HL-60/S4 (cell line): ENCODE data around the gene PTPN14.
"Not testable (repeated sequence)": the region's sequence is repeated elsewhere in the genome, so short reads cannot be mapped to it uniquely, and the experiment has no call there.

Experiments
- in situ Hi-C: fragments of 300-500 bp; cut with MboI; formaldehyde crosslinking; loops from 2 replicates; pipeline ENCODE4 v1.14.3; 2022; ENCODE audit warnings: low sequenced_read_pairs

The PTPN14 gene

DNA sequence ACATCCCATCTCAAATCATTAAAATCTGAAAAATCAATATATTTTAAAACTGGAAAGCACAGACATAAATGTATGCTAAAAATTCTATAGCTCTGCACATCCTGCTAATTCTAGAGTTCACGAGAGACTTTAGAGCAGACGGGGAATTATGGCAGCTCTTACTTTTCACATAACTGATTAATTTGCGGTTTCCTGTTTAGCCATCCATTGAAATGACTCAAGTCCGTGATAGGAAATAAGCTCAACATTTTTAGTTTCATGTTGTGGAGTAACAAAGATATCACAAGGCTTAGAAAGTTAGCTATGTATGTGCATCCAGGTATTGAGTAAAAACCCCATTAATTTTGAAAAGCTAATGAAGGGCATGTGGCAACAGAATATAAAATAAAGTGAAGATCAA is 147.2 kb downstream of the PTPN14 start:
- in situ Hi-C loops, result no loop called here

DNA sequence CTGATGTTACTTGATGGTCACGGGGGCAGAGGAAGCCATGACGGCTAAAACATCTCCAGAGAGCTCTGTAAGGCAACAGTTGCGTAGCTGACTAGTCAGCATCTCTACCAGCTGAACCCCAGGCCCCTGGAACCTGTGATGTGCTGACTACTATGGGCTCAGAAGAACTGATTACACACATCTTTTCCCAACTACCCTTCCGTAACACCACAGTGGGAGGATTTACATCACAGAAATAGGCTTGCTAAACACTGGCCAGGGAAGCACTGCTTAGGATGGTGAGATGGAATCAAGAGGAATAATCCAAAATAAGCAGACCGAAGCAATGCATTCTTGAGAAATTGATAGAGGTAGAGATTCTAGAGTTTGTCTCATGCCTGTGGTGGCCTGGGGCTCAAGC is 148.0 kb downstream of the PTPN14 start:
- in situ Hi-C loops, result no loop called here

DNA sequence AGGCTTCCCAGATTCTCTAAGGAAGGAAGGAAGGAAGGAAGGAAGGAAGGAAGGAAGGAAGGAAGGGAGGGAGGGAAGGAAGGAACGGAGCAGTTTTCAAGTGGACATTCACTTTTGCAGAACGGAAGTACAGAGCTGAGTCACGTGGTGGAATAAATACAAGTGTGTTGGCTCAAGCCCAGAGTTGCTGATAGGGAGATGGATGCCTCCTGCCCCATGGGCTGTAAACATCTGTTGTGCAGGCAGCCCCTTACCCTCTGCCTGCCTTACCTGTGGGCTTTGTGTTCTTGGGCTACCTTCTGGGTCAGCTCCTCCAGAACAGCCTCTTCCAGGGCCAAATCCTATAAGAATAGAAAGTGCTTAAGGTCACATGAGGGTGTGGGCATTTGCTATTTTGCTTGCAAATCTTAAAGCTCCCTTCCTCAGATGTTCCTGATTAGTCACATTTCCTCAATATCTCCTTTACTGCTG is 148.8 kb downstream of the PTPN14 start:
- in situ Hi-C loops, result no loop called here

DNA sequence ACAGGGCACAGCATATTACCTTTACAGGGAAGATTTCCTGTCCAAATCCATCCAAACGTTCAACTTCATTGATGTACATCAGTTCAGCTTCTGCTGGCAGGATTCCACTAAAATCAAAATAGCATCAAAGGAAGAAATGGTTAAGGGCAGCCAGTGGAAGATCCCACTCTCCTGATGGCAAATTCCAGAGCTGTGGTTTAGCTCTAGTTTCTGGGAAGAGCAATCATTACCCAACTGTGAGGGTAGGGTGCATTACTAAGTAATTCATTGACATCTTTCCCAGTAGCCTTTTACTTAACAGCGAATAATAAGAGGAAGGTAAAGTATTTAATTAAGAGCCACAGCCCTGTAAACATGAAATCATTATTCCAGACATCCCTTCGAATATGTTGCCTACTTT is 149.7 kb downstream of the PTPN14 start:
- in situ Hi-C loops, result no loop called here

DNA sequence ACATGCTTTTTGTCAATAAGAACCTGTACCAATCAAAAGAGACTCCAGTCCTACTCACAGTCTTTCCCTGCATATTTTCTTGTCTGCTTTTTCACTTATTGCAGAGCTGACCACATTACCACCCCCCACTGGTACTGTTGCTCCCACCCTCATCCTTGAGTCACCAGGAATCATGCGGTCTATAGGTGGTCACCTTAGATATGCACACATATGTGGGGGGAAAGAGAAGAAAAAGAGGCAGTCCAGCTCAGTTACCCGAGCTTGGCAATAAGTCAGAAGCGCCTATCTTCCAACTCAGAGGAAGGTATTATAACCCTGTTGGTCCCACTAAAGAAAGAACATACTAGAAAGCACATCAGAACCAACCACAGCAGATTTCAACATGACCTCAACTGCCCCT is 151.3 kb downstream of the PTPN14 start:
- in situ Hi-C loops, result no loop called here

DNA sequence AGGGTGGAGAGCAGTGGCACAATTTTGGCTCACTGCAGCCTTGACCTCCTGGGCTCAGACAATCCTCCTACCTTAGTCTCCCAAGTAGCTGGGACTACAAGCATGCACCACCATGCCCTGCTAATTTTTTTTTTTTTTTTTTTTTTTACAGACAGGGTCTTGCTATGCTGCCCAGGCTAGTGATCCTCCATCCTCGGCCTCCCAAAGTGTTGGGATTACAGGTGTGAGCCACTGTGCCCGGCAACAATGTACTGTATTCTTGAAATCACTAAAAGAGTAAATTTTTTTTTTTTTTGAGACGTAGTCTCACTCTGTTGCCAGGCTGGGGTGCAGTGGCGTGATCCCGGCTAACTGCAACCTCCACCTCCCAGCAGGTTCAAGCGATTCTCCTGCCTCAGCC is 152.9 kb downstream of the PTPN14 start:
- in situ Hi-C loops, result no loop called here

DNA sequence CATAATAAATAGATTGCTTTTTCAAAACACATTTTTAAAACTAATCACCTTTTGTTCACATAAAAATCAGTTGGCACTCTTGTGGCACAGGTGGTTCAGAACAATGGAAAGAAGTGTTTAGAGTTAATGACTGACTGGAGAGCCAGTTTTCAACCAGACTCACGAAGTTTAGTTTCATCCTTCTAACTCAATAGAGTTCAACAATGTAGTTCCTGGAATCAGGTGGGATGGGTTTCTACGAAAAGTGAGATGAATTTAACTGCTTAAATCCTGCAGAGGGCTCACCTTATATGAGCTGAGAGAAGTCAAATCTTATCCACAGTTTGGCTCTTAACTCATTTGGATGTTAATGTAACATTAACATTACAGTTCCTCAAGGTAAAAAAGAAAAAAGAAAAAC is 153.9 kb downstream of the PTPN14 start:
- in situ Hi-C loops, result no loop called here

DNA sequence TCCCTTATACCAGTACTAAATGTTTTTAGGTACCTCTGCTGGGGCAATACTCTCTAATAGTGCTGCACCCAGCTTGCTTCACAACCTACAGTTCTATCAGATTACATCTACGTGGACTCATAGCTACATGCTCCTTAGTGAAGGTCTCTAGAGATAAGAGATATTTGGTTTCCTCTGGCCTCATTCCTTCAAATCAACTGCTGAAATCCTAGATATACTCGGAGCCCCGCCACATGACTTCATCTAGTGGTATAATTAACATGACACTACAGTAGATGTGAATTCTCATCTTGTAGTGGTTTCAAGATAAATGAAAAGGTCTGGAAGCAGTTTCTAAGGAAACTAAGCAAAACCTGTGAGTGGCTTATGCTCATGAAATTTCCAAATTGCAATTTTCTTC is 155.1 kb downstream of the PTPN14 start:
- in situ Hi-C loops, result no loop called here

DNA sequence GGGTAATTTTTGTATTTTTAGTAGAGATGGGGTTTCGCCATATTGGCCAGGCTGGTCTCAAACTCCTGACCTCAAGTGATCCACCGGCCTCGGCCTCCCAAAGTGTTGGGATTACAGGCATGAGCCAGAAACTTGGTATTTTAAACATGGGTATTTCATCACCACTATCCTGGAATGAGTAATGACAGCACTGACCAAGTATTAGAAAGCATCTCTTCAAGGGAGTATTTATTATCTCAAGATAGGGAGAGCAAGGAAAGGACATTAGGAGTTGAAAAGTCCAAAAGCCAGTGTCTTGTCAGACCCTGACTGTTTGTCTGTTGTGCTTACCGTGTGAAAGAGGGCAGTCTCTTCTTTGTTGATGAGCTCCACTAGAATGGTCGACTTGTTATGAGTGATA is 156.8 kb downstream of the PTPN14 start:
- in situ Hi-C loops, result not testable (repeated sequence)

DNA sequence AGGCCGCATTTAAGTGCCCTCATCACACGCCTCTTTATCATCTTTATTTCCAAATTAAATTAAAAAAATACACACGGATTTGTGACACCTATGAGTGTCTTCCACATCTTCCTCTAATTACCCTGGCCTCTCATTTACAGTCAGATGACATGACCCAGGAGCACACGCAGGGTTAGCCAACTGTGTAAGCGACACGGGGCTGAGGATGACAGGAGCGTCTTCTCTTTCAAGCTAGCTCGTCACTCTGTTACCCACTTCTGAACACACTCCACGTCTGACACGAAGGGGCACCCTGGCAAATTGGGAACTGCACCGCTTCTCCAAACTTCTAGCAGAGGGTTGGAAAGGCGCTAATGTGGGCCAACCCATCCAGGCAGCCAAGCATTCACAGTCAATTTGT is 158.3 kb downstream of the PTPN14 start:
- in situ Hi-C loops, result no loop called here

DNA sequence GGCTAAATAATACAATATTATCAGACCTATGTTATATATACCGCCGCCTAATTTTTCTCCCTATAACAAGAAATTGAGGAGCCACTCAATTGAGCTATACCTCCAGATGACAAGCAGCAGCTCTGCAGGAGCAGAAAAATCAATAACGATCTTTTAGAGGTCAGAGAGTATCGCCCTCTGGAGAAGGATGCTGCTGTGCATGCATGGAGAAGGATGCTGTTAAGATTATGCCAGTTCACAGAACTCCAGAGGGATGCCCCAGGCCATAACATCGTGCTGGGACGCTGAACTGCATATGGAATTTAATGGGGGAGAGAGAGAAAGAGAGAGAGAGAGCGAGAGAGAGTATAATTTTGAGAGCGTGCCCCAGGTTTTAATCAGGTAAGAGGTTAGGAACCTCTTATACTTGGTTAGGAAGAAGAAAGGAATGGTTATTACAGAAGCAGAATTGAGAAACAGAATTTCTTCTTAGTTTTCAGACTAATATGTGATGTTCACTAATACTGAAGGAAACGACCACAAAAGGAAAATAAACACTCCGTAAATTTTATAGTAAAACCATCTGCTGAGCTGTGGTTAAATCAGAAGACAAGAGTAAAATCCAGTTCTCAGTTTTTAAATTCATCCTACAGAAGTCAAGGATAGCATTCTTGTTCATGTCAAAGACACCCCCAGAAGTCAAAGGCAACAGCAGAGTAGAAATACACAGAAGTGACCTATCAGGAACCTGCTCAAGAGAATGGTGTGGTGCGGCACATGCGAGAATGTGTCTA is 159.3 kb downstream of the PTPN14 start:
- in situ Hi-C loops, result no loop called here

DNA sequence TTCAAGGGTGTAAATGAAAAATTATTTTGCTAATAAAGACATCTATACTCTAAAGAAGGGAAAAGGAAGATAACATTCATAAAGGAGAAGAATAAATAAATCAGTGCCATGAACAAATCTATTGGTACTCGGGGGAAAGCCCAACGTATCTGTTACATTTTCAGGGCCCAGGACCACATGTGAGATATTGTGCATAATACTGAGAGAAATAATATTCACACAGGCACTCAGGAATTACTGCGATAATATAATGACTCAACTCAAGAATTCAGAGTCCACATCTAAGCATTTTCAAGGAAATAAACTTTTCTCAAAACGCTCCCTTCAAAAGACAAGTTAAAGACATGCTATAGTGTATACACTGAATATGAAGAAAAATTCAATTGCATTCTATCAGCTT is 161.7 kb downstream of the PTPN14 start:
- in situ Hi-C loops, result no loop called here

DNA sequence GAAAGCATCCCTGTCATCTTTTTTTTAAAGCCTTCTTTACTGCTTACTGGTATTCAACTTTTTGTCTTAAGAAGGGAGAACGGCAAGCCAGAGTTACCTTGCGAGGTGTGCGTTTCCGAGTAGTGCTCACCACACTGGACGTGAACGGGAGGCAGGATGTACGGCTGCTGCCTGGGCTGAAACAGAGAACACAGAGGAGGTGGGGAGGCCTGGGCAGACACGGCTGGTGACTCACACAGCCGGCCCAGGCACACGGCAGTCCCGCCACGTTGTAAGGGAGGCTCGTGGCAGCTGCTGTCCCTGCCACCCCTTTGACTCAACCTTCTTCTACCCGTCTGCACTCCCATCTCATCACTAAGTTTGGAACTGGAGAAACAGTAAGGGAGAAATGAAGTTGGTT is 164.7 kb downstream of the PTPN14 start:
- in situ Hi-C loops, result no loop called here

DNA sequence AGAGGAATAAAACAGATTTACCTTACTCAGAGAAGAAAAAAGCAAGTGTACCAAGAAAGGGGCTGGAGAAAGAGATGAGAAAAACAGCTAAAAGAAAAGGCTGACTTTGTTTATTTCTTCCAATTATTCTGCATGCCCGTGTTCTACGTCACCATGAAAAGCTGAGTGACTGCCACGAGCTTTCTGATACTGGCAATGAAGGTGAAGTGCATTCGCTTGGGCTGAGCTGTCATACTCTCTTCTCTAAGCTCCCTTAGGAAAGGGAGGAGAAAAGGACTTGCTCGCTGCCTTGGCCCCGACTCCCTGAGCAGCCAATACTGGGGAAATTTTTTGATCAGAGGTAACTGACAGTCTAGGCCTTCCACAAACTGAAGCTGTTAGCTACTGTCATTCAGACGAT is 165.1 kb downstream of the PTPN14 start:
- in situ Hi-C loops, result no loop called here

DNA sequence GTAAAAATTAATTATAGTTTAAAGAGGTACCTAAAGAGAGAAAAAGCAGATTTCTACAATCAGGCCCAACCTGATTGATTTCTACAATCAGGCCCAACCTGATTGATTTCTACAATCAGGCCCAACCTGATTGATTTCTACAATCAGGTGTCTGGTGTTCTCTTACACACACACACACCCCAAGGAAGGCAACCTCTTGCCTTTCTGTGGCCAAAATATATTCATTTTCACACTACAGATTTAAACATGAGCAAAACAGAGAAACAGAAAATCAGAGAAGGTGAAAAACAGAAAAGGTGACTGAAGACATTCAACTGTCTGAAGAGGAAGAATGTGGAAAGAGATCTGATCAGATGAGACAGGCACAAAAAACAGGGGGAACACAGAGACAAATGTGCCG is 166.0 kb downstream of the PTPN14 start:
- in situ Hi-C loops, result no loop called here

DNA sequence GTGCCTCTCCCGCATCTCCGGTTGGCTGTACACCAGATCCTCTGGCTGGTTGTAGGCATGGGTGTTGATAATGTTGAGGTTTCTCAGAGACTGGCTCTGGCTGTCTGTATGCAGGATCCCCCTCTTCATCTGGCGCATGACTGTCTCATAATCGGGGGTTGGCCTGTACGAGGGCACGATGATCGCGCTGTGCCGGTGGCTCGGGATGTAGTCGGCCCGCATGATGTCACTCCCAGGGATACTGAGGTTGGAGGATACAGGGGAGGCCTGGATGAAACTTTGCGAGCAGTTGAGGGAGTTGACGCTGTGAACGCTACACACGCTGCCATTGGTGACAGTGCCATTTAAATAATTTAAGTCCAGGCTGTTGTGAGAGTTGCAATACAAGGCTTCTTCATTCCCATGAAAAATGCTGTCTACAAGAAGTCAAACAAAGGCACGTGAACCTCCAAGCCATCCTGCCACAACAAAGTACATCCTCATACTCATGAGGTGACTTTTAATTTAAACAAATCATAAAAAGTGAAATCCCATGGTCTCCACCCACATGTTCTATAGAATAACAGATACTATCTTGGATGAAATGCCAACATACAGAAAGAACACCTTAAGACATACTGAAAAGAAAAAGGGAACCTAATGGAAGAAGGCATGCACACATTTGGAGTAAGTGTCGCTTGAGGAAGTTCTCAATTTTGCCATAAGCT is 166.9 kb downstream of the PTPN14 start:
- in situ Hi-C loops, result no loop called here

DNA sequence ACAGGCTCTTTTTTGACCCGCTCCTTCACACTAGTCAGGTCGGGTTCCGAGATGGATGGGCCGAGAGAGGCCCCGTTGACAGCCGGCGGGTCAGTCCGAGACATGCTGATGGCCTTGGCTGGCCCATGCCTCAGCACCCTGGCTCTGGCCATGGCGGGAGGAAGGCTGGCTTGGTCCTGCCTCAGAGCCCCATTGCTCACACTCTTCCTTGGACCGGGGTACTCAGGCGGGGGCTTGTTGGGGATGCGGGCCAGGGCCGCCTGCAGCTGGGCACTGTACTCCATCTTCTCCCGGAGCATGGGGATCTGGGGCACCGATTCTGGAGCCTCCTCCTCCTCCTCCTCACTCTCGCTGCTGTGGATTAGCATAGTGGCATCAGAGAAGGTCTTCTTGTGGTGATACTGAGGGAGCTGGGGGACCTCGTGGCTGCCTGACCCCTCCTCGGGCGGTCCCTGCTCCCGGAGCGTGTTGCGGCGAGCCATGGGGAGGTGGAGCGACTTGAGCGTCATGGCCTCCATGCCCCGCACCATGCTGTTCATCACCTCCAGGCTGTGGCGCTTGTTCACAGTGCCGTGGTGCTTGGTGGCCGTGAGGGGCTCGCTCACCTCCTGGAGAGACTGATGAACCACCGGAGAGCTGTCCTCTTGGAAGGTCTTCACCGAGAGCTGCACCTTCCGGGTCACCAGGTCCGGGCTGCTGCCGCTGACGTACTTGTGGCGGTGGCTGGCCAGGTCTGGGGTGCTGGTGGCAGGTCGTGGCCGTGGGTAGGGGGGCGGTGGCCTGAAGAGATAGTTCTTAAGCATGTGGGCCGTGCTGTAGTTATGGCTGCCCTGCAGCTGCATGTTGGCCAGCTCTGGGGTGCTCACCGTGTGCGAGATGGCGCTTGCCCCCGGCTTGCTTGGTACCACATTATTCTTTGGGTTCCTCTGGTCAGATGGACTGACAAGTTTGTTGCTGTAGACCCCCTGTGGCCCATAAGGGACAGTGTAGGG is 167.7 kb downstream of the PTPN14 start:
- in situ Hi-C loops, result no loop called here

DNA sequence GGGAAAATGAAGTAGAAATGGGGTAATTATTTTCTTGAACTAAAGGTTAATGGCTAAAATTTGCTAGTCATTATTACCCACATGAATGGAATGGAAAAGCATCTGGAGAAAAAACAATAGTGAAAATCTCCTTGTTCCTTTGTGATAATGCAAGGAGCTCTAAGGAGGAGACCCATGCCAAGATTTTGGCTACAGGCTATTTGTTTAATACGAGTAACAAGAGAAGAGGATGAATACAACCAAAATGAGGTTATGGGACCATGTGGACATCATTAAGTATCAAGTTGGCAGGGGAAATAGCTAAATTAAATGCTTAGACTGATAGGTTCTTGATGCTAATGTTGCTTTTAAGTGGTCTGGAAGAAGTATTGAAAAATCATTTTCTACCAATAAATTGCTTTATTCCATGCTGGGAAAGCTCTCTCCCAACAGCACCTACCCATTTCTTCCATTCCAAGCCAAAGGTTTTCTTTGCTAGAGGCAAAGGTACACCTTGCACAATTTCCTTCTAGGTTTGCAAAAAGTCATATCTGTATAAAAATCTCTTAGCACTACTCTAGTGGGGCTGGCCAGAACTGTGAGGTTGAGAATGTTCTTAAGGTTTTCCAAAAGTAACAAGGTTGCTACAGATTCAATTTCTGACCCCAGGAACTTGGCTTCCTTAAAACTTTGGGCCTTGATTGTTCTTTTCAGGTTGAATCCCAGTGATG is 170.3 kb downstream of the PTPN14 start:
- in situ Hi-C loops, result no loop called here

DNA sequence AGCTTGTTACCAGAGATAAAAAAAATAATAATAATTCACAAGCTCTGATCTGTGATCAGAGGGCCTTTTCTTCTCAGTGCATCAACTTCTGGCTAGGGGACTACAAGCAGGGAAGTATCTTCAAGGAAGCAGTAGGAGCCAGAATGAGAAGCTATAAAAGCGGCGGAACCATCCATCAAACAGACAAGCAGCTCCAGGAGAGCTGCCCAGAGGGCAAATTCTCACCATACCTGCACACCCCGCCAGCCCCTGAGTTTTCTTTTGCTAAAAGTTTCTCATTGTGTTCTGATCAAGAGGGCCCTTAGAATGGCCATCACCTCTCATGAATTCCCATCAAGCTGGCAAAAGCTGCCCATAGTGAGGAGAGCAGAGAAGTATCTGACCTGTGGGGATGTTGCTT is 171.0 kb downstream of the PTPN14 start:
- in situ Hi-C loops, result no loop called here

DNA sequence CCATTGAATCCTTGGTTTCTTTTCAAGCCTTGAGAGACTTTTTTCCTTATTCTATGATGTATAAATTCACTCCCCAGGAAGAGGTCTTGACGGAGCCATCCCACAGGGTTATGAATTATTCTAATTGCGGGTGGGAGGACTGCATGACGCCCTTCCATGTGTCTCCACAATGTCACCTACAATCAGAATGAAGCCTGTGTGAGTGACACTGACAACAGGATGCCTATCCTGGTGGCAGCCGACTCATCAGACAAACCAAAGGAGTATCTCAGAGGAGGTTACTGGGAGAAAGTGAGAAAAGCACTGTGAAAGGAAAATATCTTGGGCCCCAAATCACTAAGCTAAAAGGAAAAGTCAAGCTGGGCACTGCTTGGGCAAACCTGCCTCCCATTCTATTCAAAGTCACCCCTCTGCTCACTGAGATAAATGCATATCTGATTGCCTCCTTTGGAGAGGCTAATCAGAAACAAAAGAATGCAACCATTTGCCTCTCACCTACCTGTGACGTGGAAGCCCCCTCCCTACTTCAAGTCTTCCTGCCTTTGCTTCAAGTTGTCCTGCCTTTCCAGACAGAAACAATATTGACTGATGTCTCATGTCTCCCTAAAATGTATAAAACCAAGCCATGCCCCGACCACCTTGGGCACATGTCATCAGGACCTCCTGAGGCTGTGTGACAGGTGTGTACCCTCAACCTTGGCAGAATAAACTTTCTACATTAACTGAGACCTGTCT is 172.0 kb downstream of the PTPN14 start:
- in situ Hi-C loops, result no loop called here
